K562 (cell line): ENCODE results near the gene RAMP2. TPM values are rescaled to one million over a fixed set of nuclear protein-coding genes. Genes with fewer than 3 reads are reported as not detected.

Source experiments
- ARID3A ChIP-seq: IDR thresholded peaks from 2 replicates; pipeline ENCODE4 v1.6.1; 2012; ENCODE audit warnings: low read depth, low read length, improper control_type of control experiment, borderline replicate concordance
- ATF3 ChIP-seq, 2 experiments: fragments of 450-650 bp in 1 of 2; sonication (generic) in 1 of 2; formaldehyde crosslinking in 1 of 2; IDR thresholded peaks in 1 of 2; conservative IDR thresholded peaks in 1 of 2; 2 replicates each; pipeline versions ENCODE4 v1.6.1 to v1.8.1; 2016 to 2023; ENCODE audit warnings: mild to moderate bottlenecking in 2 of 2, moderate library complexity in 2 of 2, inconsistent platforms in 1 of 2, missing genetic modification reagents in 1 of 2
- E2F5 ChIP-seq: sonication (generic); formaldehyde crosslinking; IDR thresholded peaks from 2 replicates; pipeline ENCODE4 v1.8.0; 2022; ENCODE audit warnings: mild to moderate bottlenecking, missing genetic modification reagents
- EWSR1 ChIP-seq: fragments of 450-650 bp; IDR thresholded peaks from 2 replicates; pipeline ENCODE4 v1.6.1; 2018; ENCODE audit warnings: borderline replicate concordance, mild to moderate bottlenecking, low read depth, moderate library complexity; ENCODE audit not compliant: partially characterized antibody
- GABPB1 ChIP-seq: sonication (generic); formaldehyde crosslinking; IDR thresholded peaks from 2 replicates; pipeline ENCODE4 v1.8.0; 2022; ENCODE audit warnings: mild to moderate bottlenecking, missing genetic modification reagents
- HMGN3 ChIP-seq: IDR thresholded peaks from 2 replicates; pipeline ENCODE4 v1.6.1; 2011; ENCODE audit warnings: borderline replicate concordance, low read depth, mild to moderate bottlenecking, mixed read lengths, low read length; ENCODE audit not compliant: insufficient read length; ENCODE audit errors: extremely low read depth
- KAT2B ChIP-seq: IDR thresholded peaks from one replicate; pipeline ENCODE4 v1.6.1; 2012; ENCODE audit warnings: low read depth, mild to moderate bottlenecking, control low read depth, inconsistent platforms, low read length, moderate library complexity
- MTA1 ChIP-seq: fragments of 450-650 bp; IDR thresholded peaks from 2 replicates; pipeline ENCODE4 v1.6.1; 2017; ENCODE audit warnings: borderline replicate concordance
- SOX6 ChIP-seq: fragments of 450-650 bp; IDR thresholded peaks from 2 replicates; pipeline ENCODE4 v1.6.1; 2014; ENCODE audit warnings: mild to moderate bottlenecking
- STAT5B ChIP-seq: fragments of 250-450 bp; sonication (Bioruptor Pico); IDR thresholded peaks from 2 replicates; pipeline ENCODE4 v1.8.0; 2021; ENCODE audit warnings: mild to moderate bottlenecking, inconsistent platforms
- ZFP91 ChIP-seq: sonication (generic); formaldehyde crosslinking; IDR thresholded peaks from 2 replicates; pipeline ENCODE4 v1.8.0; 2022; ENCODE audit warnings: mild to moderate bottlenecking, missing genetic modification reagents
- ZNF124 ChIP-seq: sonication (generic); formaldehyde crosslinking; IDR thresholded peaks from 2 replicates; pipeline ENCODE4 v1.8.1; 2022; ENCODE audit warnings: missing genetic modification reagents
- ZNF407 ChIP-seq: fragments of 450-650 bp; IDR thresholded peaks from 2 replicates; pipeline ENCODE4 v1.6.1; 2016; ENCODE audit warnings: low read depth
- polyA plus RNA-seq, 8 experiments: library from polyadenylated mRNA; depleted of rRNA in 4 of 8; stranded (reverse) in 5 of 8; unstranded in 3 of 8; fragments of >200 nt; fragmentation: Nextera tagmentation in 2 of 8; fragmentation: Illumina TruSeq in 1 of 8; extraction: Ambion mirVana in 2 of 8; extraction: Trizol in 1 of 8; gene quantifications; 2 replicates each; pipeline versions ENCODE4 v1.2.1 to v1.2.3, GENCODE V29; 2011 to 2014; ENCODE audit warnings: inconsistent platforms in 1 of 8, missing spikeins in 1 of 8
- total RNA-seq, 7 experiments: library from RNA; depleted of rRNA in 6 of 7; stranded (reverse); fragments of >200 nt in 6 of 7; fragmentation: Illumina TruSeq in 2 of 7; extraction: Trizol in 2 of 7; gene quantifications; 2 replicates each; pipeline versions ENCODE4 v1.2.1 to v1.2.3, GENCODE V29; 2011 to 2021; ENCODE audit warnings: low replicate concordance in 1 of 7

Gene RAMP2
- total and polyA plus RNA-seq, 9 of the 15 experiments (the other 6 are each of a cell fraction or from before 2014, with no cell fraction given), result not detected

- TF ChIP-seq ZFP91, result no peak
- no peak for TF ChIP-seq E2F5 (CRISPR knock-in tag)
- peak; percentile 97 for TF ChIP-seq GABPB1
- TF ChIP-seq ARID3A, result no peak
- TF ChIP-seq ATF3 (IDR thresholded peaks at IDR 0.05), result no peak
- no peak for TF ChIP-seq ATF3 (CRISPR knock-in tag; conservative IDR thresholded peaks at IDR 0.05)
- TF ChIP-seq HMGN3, result no peak
- no peak for TF ChIP-seq MTA1
- TF ChIP-seq STAT5B (CRISPR knock-in tag), result no peak
- TF ChIP-seq KAT2B, result no peak
- TF ChIP-seq ZNF124, result no peak
- TF ChIP-seq EWSR1, result no peak
- no peak for TF ChIP-seq ZNF407
- peak; percentile 66; the same call in 1 of the 2 replicates for TF ChIP-seq SOX6
Observed at GRCh38 chr17:42773290-42774035, 12.4 kb downstream of the RAMP2 start, which contains the start of gene VPS25 (continued).
